ENCODE data around the gene CD82. TPM values are rescaled to one million over a fixed set of nuclear protein-coding genes. Genes with fewer than 3 reads are reported as not detected.

CD82 gene, protein sequence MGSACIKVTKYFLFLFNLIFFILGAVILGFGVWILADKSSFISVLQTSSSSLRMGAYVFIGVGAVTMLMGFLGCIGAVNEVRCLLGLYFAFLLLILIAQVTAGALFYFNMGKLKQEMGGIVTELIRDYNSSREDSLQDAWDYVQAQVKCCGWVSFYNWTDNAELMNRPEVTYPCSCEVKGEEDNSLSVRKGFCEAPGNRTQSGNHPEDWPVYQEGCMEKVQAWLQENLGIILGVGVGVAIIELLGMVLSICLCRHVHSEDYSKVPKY
- 5.9 to 11.2 TPM (median 7.1 TPM) in 5 replicates for total RNA-seq (2022; extraction: Qiagen RNA extraction; ENCODE audit: low read depth)

DNA sequence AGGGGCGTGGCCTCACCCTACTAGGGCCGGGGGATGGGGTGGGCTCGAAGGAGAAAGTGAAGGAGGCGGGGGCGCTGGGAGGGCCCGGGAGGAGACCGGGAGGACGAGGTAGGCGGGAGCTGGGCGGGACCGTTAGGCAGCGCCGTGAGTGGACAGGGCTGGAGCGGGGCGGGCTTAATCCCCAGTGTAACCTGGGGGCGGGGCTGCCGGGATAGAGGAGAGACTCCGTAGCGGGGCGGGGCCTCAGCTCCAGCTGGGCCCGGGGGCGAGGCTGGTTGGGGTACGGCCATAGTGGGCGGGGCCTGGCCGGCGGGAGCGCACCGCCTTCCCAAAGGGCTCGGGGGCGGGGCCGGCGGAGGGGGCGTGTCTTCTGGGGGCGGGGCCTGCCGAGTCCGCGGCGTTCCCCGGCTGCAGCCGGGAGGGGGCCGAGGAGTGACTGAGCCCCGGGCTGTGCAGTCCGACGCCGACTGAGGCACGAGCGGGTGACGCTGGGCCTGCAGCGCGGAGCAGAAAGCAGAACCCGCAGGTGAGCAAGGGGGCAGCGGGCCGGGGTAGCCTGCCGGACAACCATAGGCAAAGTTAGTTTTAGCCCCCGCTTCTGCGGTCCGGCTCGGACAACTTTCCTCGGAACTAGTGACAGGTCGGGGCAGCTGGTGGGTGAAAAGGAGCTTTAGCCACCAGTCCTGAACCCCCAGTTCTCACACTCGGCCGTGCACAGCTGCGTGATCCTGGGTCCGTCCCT, at the start of gene CD82:
TSS of gene CD82 (plus strand) at position 453 of the 742 bp plus-strand sequence. CDS start 29,000 bp downstream, outside the sequence.

Other genes with a start within 250 kb of the CD82 start
- 1.9 to 2.8 TPM (median 2.4 TPM) in 5 replicates for gene TSPAN18, start 161.3 kb downstream of the CD82 start, total RNA-seq (2022; extraction: Qiagen RNA extraction; ENCODE audit: low read depth)

All from A549 treated with CpdA at 1 μM for 4 hours (cell line).